Measurements from ENCODE around the gene AEBP1. TPM values are rescaled to one million over a fixed set of nuclear protein-coding genes. Genes with fewer than 3 reads are reported as not detected.

AEBP1 gene
- total and polyA plus RNA-seq, 8 donors = 5.1 to 49.3 (median 17.5) TPM

DNA sequence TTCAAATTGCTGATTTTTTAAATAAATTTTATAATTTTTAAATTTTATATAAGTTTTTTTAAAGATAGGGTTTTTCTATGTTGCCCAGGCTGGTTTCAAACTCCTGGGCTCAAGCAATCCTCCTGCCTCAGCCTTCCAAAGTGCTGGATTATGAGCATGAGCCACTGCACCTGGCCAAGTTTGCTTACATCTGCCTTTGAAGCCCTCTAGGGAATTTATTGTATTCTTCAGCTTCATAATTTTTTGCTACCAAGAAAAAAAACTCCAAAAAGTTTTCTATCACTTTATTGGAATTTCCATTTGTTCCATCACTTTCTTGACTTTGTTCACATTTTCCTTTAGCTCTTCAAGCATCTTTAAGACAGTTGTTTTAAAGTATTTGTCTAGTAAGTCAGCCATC is 23.0 kb downstream of the AEBP1 start:
- intact Hi-C loops (cut with DNase I) = no loop called here
- Histone ChIP-seq H3K4me3 (no peak overlapping the region), H3K4me1 (peaks cover 4 to 7% (median 5%) of the 10 kb centered on the region in 3 donors), H3K27me3 (no peaks in the 10 kb centered on the region), H3K27ac (no peak overlapping the region), H3K36me3 (no peaks in the 10 kb centered on the region), H3K9me3 (no peaks in the 10 kb centered on the region)
- TF ChIP-seq, protein P1, sequence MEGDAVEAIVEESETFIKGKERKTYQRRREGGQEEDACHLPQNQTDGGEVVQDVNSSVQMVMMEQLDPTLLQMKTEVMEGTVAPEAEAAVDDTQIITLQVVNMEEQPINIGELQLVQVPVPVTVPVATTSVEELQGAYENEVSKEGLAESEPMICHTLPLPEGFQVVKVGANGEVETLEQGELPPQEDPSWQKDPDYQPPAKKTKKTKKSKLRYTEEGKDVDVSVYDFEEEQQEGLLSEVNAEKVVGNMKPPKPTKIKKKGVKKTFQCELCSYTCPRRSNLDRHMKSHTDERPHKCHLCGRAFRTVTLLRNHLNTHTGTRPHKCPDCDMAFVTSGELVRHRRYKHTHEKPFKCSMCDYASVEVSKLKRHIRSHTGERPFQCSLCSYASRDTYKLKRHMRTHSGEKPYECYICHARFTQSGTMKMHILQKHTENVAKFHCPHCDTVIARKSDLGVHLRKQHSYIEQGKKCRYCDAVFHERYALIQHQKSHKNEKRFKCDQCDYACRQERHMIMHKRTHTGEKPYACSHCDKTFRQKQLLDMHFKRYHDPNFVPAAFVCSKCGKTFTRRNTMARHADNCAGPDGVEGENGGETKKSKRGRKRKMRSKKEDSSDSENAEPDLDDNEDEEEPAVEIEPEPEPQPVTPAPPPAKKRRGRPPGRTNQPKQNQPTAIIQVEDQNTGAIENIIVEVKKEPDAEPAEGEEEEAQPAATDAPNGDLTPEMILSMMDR (IDR thresholded peaks at IDR 0.05) = no peak
- no peak for ATAC-seq
- no peak for FAIRE-seq
- DNase-seq = no peak

DNA sequence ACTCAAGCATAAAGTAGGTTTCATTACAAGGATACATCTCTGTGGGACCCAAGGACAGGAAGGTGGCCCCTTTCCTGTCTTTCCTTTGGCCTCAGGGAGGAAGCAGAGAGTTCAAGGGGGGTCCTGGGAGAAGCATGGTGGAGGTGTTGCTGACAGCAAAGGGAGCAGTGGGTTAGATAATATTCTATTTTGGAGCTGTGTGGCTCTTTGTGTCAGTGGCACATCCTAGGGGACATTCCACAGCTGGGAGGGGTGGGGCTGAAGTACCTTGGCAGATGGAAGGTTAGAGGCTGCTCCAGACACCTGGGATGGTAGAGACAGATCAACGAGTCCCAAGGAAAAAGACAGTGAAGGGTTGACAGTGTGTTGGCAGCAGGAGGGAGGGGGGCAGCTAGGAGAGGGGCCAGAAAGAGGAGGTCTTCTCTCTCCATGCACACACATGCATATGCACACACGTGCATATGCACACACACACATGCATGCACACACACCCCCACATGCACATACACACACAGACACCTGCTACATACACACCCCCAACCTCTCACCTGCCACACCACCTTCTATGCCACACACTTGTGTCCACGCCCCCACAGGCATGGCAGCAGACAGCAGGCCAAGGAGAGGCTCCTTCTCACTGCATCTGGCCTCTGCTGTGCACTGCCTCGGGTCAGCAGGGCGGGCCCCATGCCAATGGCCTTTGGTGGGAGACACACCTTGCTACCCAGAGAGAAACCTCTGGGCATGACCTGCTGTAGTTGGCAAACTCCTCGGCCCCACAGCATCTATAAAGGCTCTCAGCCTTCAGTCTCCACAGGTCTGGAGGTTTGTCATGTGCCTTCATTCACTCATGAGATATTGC is 24.8 kb downstream of the AEBP1 start:
- no peaks in the 10 kb centered on the region for H3K36me3 ChIP-seq
- no peak overlapping the region for H3K4me3 ChIP-seq
- H3K27me3 ChIP-seq = no peaks in the 10 kb centered on the region
- H3K27ac ChIP-seq = no peak overlapping the region
- intact Hi-C loops (cut with DNase I) = no loop called here
- no peaks in the 10 kb centered on the region for H3K4me1 ChIP-seq
- TF ChIP-seq, protein P1 (IDR thresholded peaks at IDR 0.05) = no peak
- ATAC-seq = no peak
- DNase-seq = peak in 1 of 6 donors; percentile 41
- WGBS, 2 donors = 64 to 78% methylated on average over 6 of the region's 6 CpGs
- H3K9me3 ChIP-seq = no peaks in the 10 kb centered on the region
- FAIRE-seq = no peak

GRCh38 chr7:44131173-44132029 is 27.3 kb downstream of the AEBP1 start:
- peak in 2 of 6 donors; percentile 33 to 36 for DNase-seq
- no peaks in the 10 kb centered on the region for H3K9me3 ChIP-seq
- H3K27me3 ChIP-seq = no peaks in the 10 kb centered on the region
- intact Hi-C loops (cut with DNase I) = no loop called here
- no peaks in the 10 kb centered on the region for H3K4me1 ChIP-seq
- FAIRE-seq = no peak
- TF ChIP-seq, protein P1 (IDR thresholded peaks at IDR 0.05) = no peak
- H3K36me3 ChIP-seq = no peaks in the 10 kb centered on the region
- 65 to 72% methylated on average over 12 of the region's 12 CpGs for WGBS, 2 donors
- peak; percentile 74 to 89 (median 86) for ATAC-seq
- H3K27ac ChIP-seq = no peak overlapping the region
- no peak overlapping the region for H3K4me3 ChIP-seq

DNA sequence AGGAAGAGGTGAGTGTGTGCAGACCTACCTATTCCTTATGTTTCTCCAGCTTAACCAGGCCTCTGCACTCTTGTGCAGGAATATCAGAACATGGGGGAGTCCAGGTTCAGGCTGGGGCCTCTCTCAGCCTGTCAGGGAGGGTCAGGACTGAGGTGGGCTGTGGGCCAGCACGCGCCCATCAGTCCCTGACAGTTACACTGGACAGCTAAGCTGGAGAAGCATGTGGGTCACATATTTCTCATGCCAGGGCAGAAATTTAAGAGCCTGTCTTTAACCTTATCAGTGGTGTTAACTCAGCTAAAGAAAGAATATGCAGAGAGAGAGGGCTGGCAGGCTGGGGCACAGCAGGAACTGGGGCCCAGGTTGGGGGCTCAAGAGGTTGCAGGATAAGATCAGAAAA is 27.9 kb downstream of the AEBP1 start:
- FAIRE-seq (no peak), ATAC-seq (no peak), DNase-seq (peak in 1 of 6 donors; percentile 22)
- WGBS, 2 donors = 85 to 86% methylated on average over 2 of the region's 2 CpGs
- no peaks in the 10 kb centered on the region for H3K36me3 ChIP-seq
- no peak overlapping the region for H3K27ac ChIP-seq
- no peaks in the 10 kb centered on the region for H3K9me3 ChIP-seq
- TF ChIP-seq, protein P1 (IDR thresholded peaks at IDR 0.05) = no peak
- H3K4me3 ChIP-seq = no peak overlapping the region
- H3K4me1 ChIP-seq = no peaks in the 10 kb centered on the region
- intact Hi-C loops (cut with DNase I) = no loop called here
- no peaks in the 10 kb centered on the region for H3K27me3 ChIP-seq

Measured in pancreas (tissue), 10 donors.